Measurements from ENCODE around the gene SLC11A2. TPM values are rescaled to one million over a fixed set of nuclear protein-coding genes. Genes with fewer than 3 reads are reported as not detected.
A peak's percentile ranks its signal among the peaks of the same experiment; 100 is the strongest.
"Not testable (repeated sequence)": the region's sequence is repeated elsewhere in the genome, so short reads cannot be mapped to it uniquely, and the experiment has no call there.

The SLC11A2 gene
- total RNA-seq, 1 donor from 2014 or later, result 42.9 TPM

DNA sequence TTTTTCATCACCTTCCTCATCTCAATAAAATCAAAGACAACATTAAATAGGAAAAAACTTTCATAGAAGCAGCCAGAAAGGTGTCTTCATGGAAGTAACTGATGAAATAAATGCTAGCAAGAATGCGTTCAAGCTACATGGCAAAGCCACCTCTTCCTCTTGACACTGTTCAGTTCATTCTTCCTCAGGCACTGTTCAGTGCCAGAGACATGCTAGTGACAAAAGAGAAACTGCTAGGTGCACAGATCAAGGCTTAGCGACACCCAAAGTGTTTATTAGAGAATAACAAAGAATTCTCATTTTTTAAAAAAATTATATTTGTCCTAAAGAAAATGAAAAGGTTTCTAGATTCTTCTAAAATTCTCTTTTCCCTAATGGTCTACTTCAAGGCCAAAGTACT is 7.2 kb downstream of the SLC11A2 start:
- DNase-seq (ENCODE audit: low read depth) (no peak), FAIRE-seq (no peak)
- peaks cover 1% of the 10 kb centered on the region for H3K36me3 ChIP-seq (ENCODE audit: control insufficient read depth, insufficient read depth, low read length)
- no peak overlapping the region for H3K4me3 ChIP-seq (ENCODE audit: low read depth, low read length)
- no peaks in the 10 kb centered on the region for H3K27me3 ChIP-seq (ENCODE audit: control insufficient read depth, insufficient read depth, low read length)
- TF ChIP-seq CTCF (IDR thresholded peaks at IDR 0.05; ENCODE audit: insufficient read depth, low read length, severe bottlenecking), result no peak

DNA sequence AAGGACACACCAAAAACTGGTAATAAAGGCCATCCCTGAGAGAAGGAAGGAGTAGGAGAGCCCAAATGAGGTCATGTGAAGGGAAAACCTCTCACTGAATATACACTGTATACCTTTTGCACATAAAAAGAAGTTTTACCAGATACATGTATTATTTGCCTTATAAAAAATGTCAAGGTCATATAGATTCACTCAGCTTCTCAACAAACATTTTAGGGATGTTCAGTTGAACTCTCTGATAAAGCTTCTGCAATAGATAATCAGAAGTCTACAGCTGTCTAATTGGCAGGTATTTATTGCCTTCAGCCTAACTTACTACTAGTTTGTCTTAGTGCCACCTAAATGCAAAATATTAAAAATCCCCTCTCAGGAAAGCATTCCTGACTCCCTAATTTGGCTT is 8.7 kb downstream of the SLC11A2 start:
- Histone ChIP-seq H3K36me3 (ENCODE audit: control insufficient read depth, insufficient read depth, low read length) (peaks cover 1% of the 10 kb centered on the region), H3K4me3 (ENCODE audit: low read depth, low read length) (no peak overlapping the region), H3K27me3 (ENCODE audit: control insufficient read depth, insufficient read depth, low read length) (no peaks in the 10 kb centered on the region)
- no peak for DNase-seq (ENCODE audit: low read depth)
- no peak for FAIRE-seq
- TF ChIP-seq CTCF (IDR thresholded peaks at IDR 0.05; ENCODE audit: insufficient read depth, low read length, severe bottlenecking), result no peak

GRCh38 chr12:51014467-51014866 is 11.7 kb downstream of the SLC11A2 start:
- not testable (repeated sequence) for H3K27me3 ChIP-seq (ENCODE audit: control insufficient read depth, insufficient read depth, low read length); H3K4me3 ChIP-seq (ENCODE audit: low read depth, low read length); DNase-seq (ENCODE audit: low read depth); H3K36me3 ChIP-seq (ENCODE audit: control insufficient read depth, insufficient read depth, low read length); FAIRE-seq

- DNase-seq (ENCODE audit: low read depth) (peak; percentile 29), FAIRE-seq (no peak)
- Histone ChIP-seq H3K27me3 (ENCODE audit: control insufficient read depth, insufficient read depth, low read length) (no peaks in the 10 kb centered on the region), H3K36me3 (ENCODE audit: control insufficient read depth, insufficient read depth, low read length) (no peaks in the 10 kb centered on the region), H3K4me3 (ENCODE audit: low read depth, low read length) (no peak overlapping the region)
- no peak for TF ChIP-seq CTCF (IDR thresholded peaks at IDR 0.05; ENCODE audit: insufficient read depth, low read length, severe bottlenecking)
Measured at GRCh38 chr12:51013441-51013840, 12.7 kb downstream of the SLC11A2 start.

DNA sequence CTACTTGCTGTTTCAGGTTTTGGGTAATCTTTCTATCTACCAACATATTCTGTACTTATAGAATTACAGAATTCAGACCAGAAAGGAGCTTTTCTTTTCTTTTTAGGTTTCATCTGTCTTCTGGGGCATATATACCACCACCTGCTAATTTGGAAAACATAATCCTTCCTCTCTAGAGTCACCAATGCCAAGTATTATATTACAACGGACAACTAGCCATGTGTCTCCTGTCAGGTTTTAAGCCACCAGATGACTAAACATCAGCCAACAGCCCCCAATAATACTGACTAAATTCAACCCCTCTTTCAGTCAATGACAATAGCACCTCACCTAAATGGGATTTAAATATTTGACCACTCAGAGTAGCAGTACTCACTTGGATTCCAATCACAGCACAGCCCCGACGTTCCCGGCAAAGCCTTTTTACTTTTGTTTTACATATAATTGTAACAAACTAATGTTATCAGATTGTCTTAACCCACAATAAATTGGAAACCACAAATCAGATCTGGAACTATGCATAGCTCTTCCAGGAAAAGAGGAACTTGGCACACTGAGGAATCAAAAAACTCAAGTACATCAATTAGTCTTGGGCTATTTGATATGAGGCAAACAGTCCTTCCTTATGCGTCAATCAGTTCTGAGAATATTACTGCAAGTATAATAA is 13.5 kb downstream of the SLC11A2 start:
- DNase-seq (ENCODE audit: low read depth) (no peak), FAIRE-seq (no peak)
- no peak overlapping the region for H3K4me3 ChIP-seq (ENCODE audit: low read depth, low read length)
- peaks cover 2% of the 10 kb centered on the region for H3K36me3 ChIP-seq (ENCODE audit: control insufficient read depth, insufficient read depth, low read length)
- TF ChIP-seq CTCF (IDR thresholded peaks at IDR 0.05; ENCODE audit: insufficient read depth, low read length, severe bottlenecking), result no peak
- H3K27me3 ChIP-seq (ENCODE audit: control insufficient read depth, insufficient read depth, low read length), result no peaks in the 10 kb centered on the region

DNA sequence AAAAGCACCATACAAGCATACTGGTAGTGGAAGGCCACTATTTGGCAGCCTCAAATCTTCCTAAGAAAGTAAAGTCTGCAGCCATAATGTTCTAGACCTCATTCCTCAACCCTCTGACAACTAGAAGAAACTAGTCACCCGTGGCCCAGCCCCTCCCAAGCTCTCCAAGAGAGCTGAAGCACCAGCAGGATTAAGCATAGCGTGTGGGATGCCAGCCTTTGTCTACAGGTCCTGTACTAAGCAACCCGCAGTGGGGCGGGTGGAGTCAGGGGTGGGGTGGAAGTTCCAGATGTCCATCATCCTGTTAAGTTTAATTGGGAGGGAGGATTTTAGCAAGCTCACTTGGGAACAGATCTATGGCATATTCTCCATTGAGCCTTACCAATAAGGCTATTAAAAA is 14.2 kb downstream of the SLC11A2 start:
- peaks cover 2% of the 10 kb centered on the region for H3K36me3 ChIP-seq (ENCODE audit: control insufficient read depth, insufficient read depth, low read length)
- peak; percentile 15 for DNase-seq (ENCODE audit: low read depth)
- no peak overlapping the region for H3K4me3 ChIP-seq (ENCODE audit: low read depth, low read length)
- FAIRE-seq, result no peak
- TF ChIP-seq CTCF (IDR thresholded peaks at IDR 0.05; ENCODE audit: insufficient read depth, low read length, severe bottlenecking), result no peak
- H3K27me3 ChIP-seq (ENCODE audit: control insufficient read depth, insufficient read depth, low read length), result no peaks in the 10 kb centered on the region
